Endothelial cell of umbilical vein (primary cell): ENCODE data around the gene OR2V1. TPM values are rescaled to one million over a fixed set of nuclear protein-coding genes. Genes with fewer than 3 reads are reported as not detected.

Source experiments
- BruUV-seq: library from RNA; stranded (reverse); fragments of 400-500 nt; replicated peaks from 2 replicates; lab custom pipeline; 2021; lab: Mats Ljungman, UMichigan
- CTCF ChIA-PET: fragments of 300-600, 350-600 bp; sonication (Branson Sonifier 250); formaldehyde crosslinking; loops from one replicate; lab custom pipeline; 2021; ENCODE audit warnings: antibody characterized with exemption, inconsistent platforms; lab: Charles Lee
- POLR2A ChIA-PET: fragments of 300-600, 350-600 bp; sonication (Branson Sonifier 250); formaldehyde crosslinking; loops from one replicate; lab custom pipeline; 2021; ENCODE audit warnings: antibody characterized with exemption, inconsistent platforms; lab: Charles Lee
- DNase-seq: peaks from one replicate; pipeline ENCODE4 v3.0.0-alpha.2; 2011; ENCODE audit warnings: low read depth, low spot score
- FAIRE-seq: peaks from 2 replicates; lab custom pipeline; 2011; peaks lifted over from hg19 to GRCh38; lab: Jason Lieb, UNC
- H2AFZ ChIP-seq: 2 replicates; pipeline ENCODE4 v1.6.0; 2012; ENCODE audit warnings: low read depth, low read length, control low read depth, inconsistent platforms
- H3K27ac ChIP-seq: 2 replicates; pipeline ENCODE4 v1.5.1; 2011; ENCODE audit warnings: low read depth, mild to moderate bottlenecking, control low read depth, low read length, moderate library complexity; ENCODE audit not compliant: insufficient read depth
- H3K27me3 ChIP-seq, 2 experiments: 2 replicates each; pipeline versions ENCODE4 v1.6.0 to v1.6.1; 2011; ENCODE audit warnings: low read length in 2 of 2, mixed read lengths in 1 of 2; ENCODE audit not compliant: control insufficient read depth in 2 of 2, insufficient read depth in 2 of 2
- H3K36me3 ChIP-seq, 2 experiments: 2 replicates in 1 of 2; 3 replicates in 1 of 2; pipeline ENCODE4 v1.5.1; 2011; ENCODE audit warnings: low read length in 2 of 2, mild to moderate bottlenecking in 1 of 2, moderate library complexity in 1 of 2; ENCODE audit not compliant: control insufficient read depth in 2 of 2, insufficient read depth in 2 of 2; ENCODE audit errors: extremely low read depth in 1 of 2
- H3K4me1 ChIP-seq: 3 replicates; pipeline ENCODE4 v1.5.1; 2011; ENCODE audit warnings: mild to moderate bottlenecking, low read length; ENCODE audit not compliant: control insufficient read depth, insufficient read depth; ENCODE audit errors: extremely low read depth
- H3K4me2 ChIP-seq: 2 replicates; pipeline ENCODE4 v1.6.1; 2011; ENCODE audit warnings: low read length, control low read depth, mixed read lengths; ENCODE audit not compliant: insufficient read depth
- H3K4me3 ChIP-seq, 3 experiments: fragments of 200-600 bp in 1 of 3; sonication (generic), shearing (Covaris generic) in 1 of 3; replicated peaks in 1 of 3; 2 replicates each; pipeline ENCODE4 v1.5.1; 2011 to 2016; ENCODE audit warnings: control low read depth in 3 of 3, low read length in 3 of 3, mild to moderate bottlenecking in 2 of 3, inconsistent platforms in 1 of 3, low read depth in 1 of 3, moderate library complexity in 1 of 3; ENCODE audit not compliant: insufficient read depth in 1 of 3
- H3K79me2 ChIP-seq: 2 replicates; pipeline ENCODE4 v1.6.0; 2012; ENCODE audit warnings: low read length, inconsistent platforms; ENCODE audit not compliant: control insufficient read depth, insufficient read depth
- H3K9ac ChIP-seq: replicated peaks from 2 replicates; pipeline ENCODE3; 2011; ENCODE audit warnings: low read length, control low read depth; ENCODE audit not compliant: insufficient read depth; ENCODE audit errors: extremely low read depth
- H3K9me1 ChIP-seq: replicated peaks from 3 replicates; pipeline ENCODE4 v1.6.0; 2011; ENCODE audit warnings: mild to moderate bottlenecking, low read length; ENCODE audit not compliant: control insufficient read depth, insufficient read depth; ENCODE audit errors: extremely low read depth
- H3K9me3 ChIP-seq: replicated peaks from 2 replicates; pipeline ENCODE4 v1.5.1; 2012; ENCODE audit warnings: low read length, inconsistent platforms; ENCODE audit not compliant: control insufficient read depth, insufficient read depth
- H4K20me1 ChIP-seq: replicated peaks from 2 replicates; pipeline ENCODE3; 2011; ENCODE audit warnings: mild to moderate bottlenecking, low read length; ENCODE audit not compliant: control insufficient read depth, insufficient read depth; ENCODE audit errors: extremely low read depth
- CTCF ChIP-seq, 2 donors: IDR thresholded peaks; 1 replicate in 1 of 2; 2 replicates in 1 of 2; pipeline ENCODE4 v1.5.1; 2011; ENCODE audit warnings: low read length in 2 of 2, mild to moderate bottlenecking in 2 of 2, moderate library complexity in 2 of 2, control low read depth in 1 of 2, inconsistent platforms in 1 of 2, low read depth in 1 of 2; ENCODE audit not compliant: insufficient read depth in 1 of 2; ENCODE audit errors: extremely low read depth in 1 of 2
- GATA2 ChIP-seq: IDR thresholded peaks from 2 replicates; pipeline ENCODE4 v1.7.0; 2011; ENCODE audit warnings: low read depth, mild to moderate bottlenecking, moderate library complexity, mixed read lengths, low read length; ENCODE audit not compliant: insufficient read length, insufficient read depth
- MAX ChIP-seq: IDR thresholded peaks from 2 replicates; pipeline ENCODE4 v1.6.1; 2011; ENCODE audit not compliant: insufficient read depth, insufficient read length
- dilution Hi-C: fragments of 300-500 bp; cut with MboI; formaldehyde crosslinking; loops from one replicate; pipeline ENCODE4 v1.15.0; 2019; ENCODE audit warnings: low sequenced_read_pairs; ENCODE audit not compliant: extremely low pct_ligation_motif_present
- intact Hi-C: fragments of 100-400 bp; cut with micrococcal nuclease; formaldehyde crosslinking; loops from one replicate; pipeline ENCODE4 v1.10.0; 2022
- polyA plus RNA-seq, 4 experiments: library from polyadenylated mRNA; depleted of rRNA in 3 of 4; stranded (reverse) in 3 of 4; unstranded in 1 of 4; fragments of >200 nt; gene quantifications; 2 replicates each; pipeline versions ENCODE4 v1.2.1 to v1.2.3, GENCODE V29; 2011 to 2012; ENCODE audit warnings: missing spikeins in 1 of 4
- total RNA-seq: library from RNA; stranded (reverse); gene quantifications from 2 replicates; pipeline ENCODE4 v1.2.3, GENCODE V29; 2021

Gene OR2V1
- total and polyA plus RNA-seq, 2 donors (not counting 3 experiments of a cell fraction or from before 2014, with no cell fraction given) = not detected

GRCh38 chr5:181167814-181168488, 37.0 kb upstream of the OR2V1 start:
- FAIRE-seq = peak; percentile 58

More at GRCh38 chr5:181167814-181168488, 37.0 kb upstream of the OR2V1 start:
- Histone ChIP-seq H4K20me1 (no peaks in the 10 kb centered on the region), H2AFZ (no peak overlapping the region), H3K9me3 (no peaks in the 10 kb centered on the region), H3K36me3 (no peaks in the 10 kb centered on the region), H3K9ac (no peak overlapping the region), H3K4me1 (peaks cover 12% of the 10 kb centered on the region), H3K79me2 (no peaks in the 10 kb centered on the region), H3K27me3 (peaks cover 21 to 33% of the 10 kb centered on the region in 2 experiments), H3K4me3 (no peak overlapping the region), H3K9me1 (no peaks in the 10 kb centered on the region), H3K4me2 (no peak overlapping the region), H3K27ac (no peak overlapping the region)
- no peak for DNase-seq
- ChIA-PET CTCF (interaction anchor here (0.9 to 2.3 kb wide), 9 partner anchors 16 to 383 kb away, joined by 3 to 24 read pairs (median 3); no protein-coding TSS in a partner anchor), POLR2A (no interaction called here)
- BruUV-seq = no TSS peak
- dilution Hi-C loops (no loop called here), intact Hi-C loops (loop anchor here (1.0 to 2.0 kb wide), 2 partner anchors 299 to 384 kb away; no protein-coding TSS in a partner anchor)
- TF ChIP-seq CTCF (IDR thresholded peaks at IDR 0.05; ENCODE audit: extremely low read depth in 1 of 2, insufficient read depth in 1 of 2, low read depth in 1 of 2, low read length in 2 of 2) (peak; percentile 45 to 47), MAX (no peak), GATA2 (peak; percentile 75)
